HepG2 (cell line): ENCODE results near the gene PDE1C. TPM values are rescaled to one million over a fixed set of nuclear protein-coding genes. Genes with fewer than 3 reads are reported as not detected.

Source experiments
- ATAC-seq: fragments of 200-7000 bp; cut with Tn5 transposase; 3 replicates; pipeline ENCODE4 v1.9.1; 2020; ENCODE audit warnings: mild to moderate bottlenecking, moderate library complexity
- BruUV-seq: library from RNA; stranded (reverse); fragments of 400-500 nt; replicated peaks from 2 replicates; lab custom pipeline; 2021; lab: Mats Ljungman, UMichigan
- CTCF ChIA-PET: fragments of 300-600 bp; formaldehyde crosslinking; extraction: SDS; loops from one replicate; lab custom pipeline; 2021; ENCODE audit warnings: low total read pairs, inconsistent platforms, low intra/inter-chr PET ratio; lab: Yijun Ruan, JAX
- POLR2A ChIA-PET: fragments of 350-600 bp; sonication (Branson Sonifier 250); formaldehyde crosslinking; loops from one replicate; lab custom pipeline; 2020; ENCODE audit warnings: antibody characterized with exemption, inconsistent platforms; lab: Yijun Ruan, JAX
- DNase-seq: peaks from one replicate; pipeline ENCODE4 v3.0.0-alpha.2; 2015; ENCODE audit warnings: low spot score
- FAIRE-seq: peaks from 3 replicates; lab custom pipeline; 2011; peaks lifted over from hg19 to GRCh38; lab: Jason Lieb, UNC
- H2AFZ ChIP-seq: one replicate; pipeline ENCODE4 v1.6.1; 2011; ENCODE audit warnings: low read length, inconsistent platforms
- H3K27ac ChIP-seq: fragments of 300-600 bp; 3 replicates; pipeline ENCODE4 v1.8.0; 2011; ENCODE audit warnings: mixed run types, mild to moderate bottlenecking, mixed read lengths, low read length, inconsistent platforms; ENCODE audit not compliant: insufficient read depth; ENCODE audit errors: extremely low read length
- H3K27me3 ChIP-seq, 2 experiments: fragments of 200-600 bp in 1 of 2; 2 replicates in 1 of 2; 3 replicates in 1 of 2; pipeline versions ENCODE4 v1.6.0 to v1.8.0; 2011; ENCODE audit warnings: low read length in 2 of 2, mild to moderate bottlenecking in 2 of 2, moderate library complexity in 2 of 2, inconsistent platforms in 1 of 2; ENCODE audit not compliant: insufficient read depth in 2 of 2, control insufficient read depth in 1 of 2
- H3K36me3 ChIP-seq, 2 experiments: fragments of 200-600 bp in 1 of 2; replicated peaks in 1 of 2; 2 replicates in 1 of 2; 3 replicates in 1 of 2; pipeline versions ENCODE4 v1.5.1 to v1.8.0; 2011; ENCODE audit warnings: low read length in 2 of 2, inconsistent platforms in 1 of 2; ENCODE audit not compliant: insufficient read depth in 2 of 2, control insufficient read depth in 1 of 2
- H3K4me1 ChIP-seq: 2 replicates; pipeline ENCODE4 v1.5.1; 2012; ENCODE audit warnings: low read length, inconsistent platforms; ENCODE audit not compliant: insufficient read depth
- H3K4me2 ChIP-seq: 2 replicates; pipeline ENCODE4 v1.6.0; 2011; ENCODE audit warnings: low read depth, low read length, inconsistent platforms
- H3K4me3 ChIP-seq, 3 experiments: fragments of 200-600 bp in 1 of 3; sonication (generic), shearing (Covaris generic) in 1 of 3; replicated peaks in 1 of 3; 2 replicates each; pipeline ENCODE4 v1.5.1; 2011 to 2016; ENCODE audit warnings: low read length in 3 of 3, inconsistent platforms in 2 of 3, low read depth in 2 of 3, mild to moderate bottlenecking in 2 of 3, control low read depth in 1 of 3, mixed read lengths in 1 of 3; ENCODE audit not compliant: insufficient read depth in 1 of 3
- H3K79me2 ChIP-seq: one replicate; pipeline ENCODE4 v1.6.1; 2011; ENCODE audit warnings: low read length, inconsistent platforms; ENCODE audit not compliant: insufficient read depth
- H3K9ac ChIP-seq: 2 replicates; pipeline ENCODE4 v1.6.0; 2011; ENCODE audit warnings: mild to moderate bottlenecking, low read depth, low read length, inconsistent platforms; ENCODE audit not compliant: insufficient read depth
- H3K9me3 ChIP-seq: 2 replicates; pipeline ENCODE4 v1.5.1; 2012; ENCODE audit warnings: mild to moderate bottlenecking, low read length
- H4K20me1 ChIP-seq: 2 replicates; pipeline ENCODE4 v1.6.0; 2011; ENCODE audit warnings: inconsistent platforms, mild to moderate bottlenecking, low read length, moderate library complexity; ENCODE audit not compliant: insufficient read depth
- HMG20B ChIP-seq: conservative IDR thresholded peaks from 2 replicates; pipeline ENCODE4 v1.6.1; 2016; ENCODE audit warnings: missing genetic modification reagents, missing compliant biosample characterization
- KDM3A ChIP-seq: IDR thresholded peaks from 2 replicates; pipeline ENCODE4 v1.6.1; 2018; ENCODE audit warnings: low read depth, missing compliant biosample characterization
- NPAS2 ChIP-seq: sonication (generic); formaldehyde crosslinking; IDR thresholded peaks from 2 replicates; pipeline ENCODE4 v1.8.0; 2022; ENCODE audit warnings: mild to moderate bottlenecking, missing genetic modification reagents, borderline replicate concordance
- NR2F2 ChIP-seq: IDR thresholded peaks from 2 replicates; pipeline ENCODE4 v1.6.1; 2012; ENCODE audit warnings: low read depth, inconsistent platforms, borderline replicate concordance
- SP5 ChIP-seq: IDR thresholded peaks from 2 replicates; pipeline ENCODE4 v1.6.1; 2016; ENCODE audit warnings: low read depth, borderline replicate concordance
- TBP ChIP-seq: sonication (generic); formaldehyde crosslinking; IDR thresholded peaks from 2 replicates; pipeline ENCODE4 v1.5.0; 2020; ENCODE audit warnings: missing genetic modification reagents
- TRIM24 ChIP-seq: sonication (generic); formaldehyde crosslinking; IDR thresholded peaks from 2 replicates; pipeline ENCODE4 v1.8.0; 2022; ENCODE audit warnings: mild to moderate bottlenecking, missing genetic modification reagents
- ZNF30 ChIP-seq: sonication (generic); formaldehyde crosslinking; IDR thresholded peaks from 2 replicates; pipeline ENCODE4 v1.5.0; 2020; ENCODE audit warnings: mild to moderate bottlenecking, missing genetic modification reagents
- ZNF558 ChIP-seq: sonication (generic); formaldehyde crosslinking; IDR thresholded peaks from 2 replicates; pipeline ENCODE4 v1.9.0; 2022; ENCODE audit warnings: mild to moderate bottlenecking, missing genetic modification reagents, borderline replicate concordance
- ZNF567 ChIP-seq: sonication (generic); formaldehyde crosslinking; IDR thresholded peaks from 2 replicates; pipeline ENCODE4 v1.8.1; 2023; ENCODE audit warnings: mild to moderate bottlenecking, missing genetic modification reagents, borderline replicate concordance
- ZNF619 ChIP-seq: sonication (generic); formaldehyde crosslinking; IDR thresholded peaks from 2 replicates; pipeline ENCODE4 v1.4.0; 2020; ENCODE audit warnings: mild to moderate bottlenecking, missing genetic modification reagents
- WGBS: methylation state at CpG from one replicate; pipeline ENCODE4 v1.1.6; 2017; ENCODE audit warnings: low lambda C conversion rate; 5-methylcytosine and 5-hydroxymethylcytosine counted together
- in situ Hi-C: cut with HindIII; loops from 2 replicates; pipeline ENCODE4 v1.10.0; 2017; ENCODE audit warnings: low pct_unique_long_range_greater_than_20kb; ENCODE audit not compliant: extremely low pct_ligation_motif_present
- intact Hi-C: fragments of 100-400 bp; cut with micrococcal nuclease; formaldehyde crosslinking; loops from one replicate; pipeline ENCODE4 v1.10.0; 2022; ENCODE audit not compliant: unreplicated experiment
- polyA plus RNA-seq, 8 experiments: library from polyadenylated mRNA; depleted of rRNA in 3 of 8; stranded (reverse) in 7 of 8; unstranded in 1 of 8; fragments of >200 nt; fragmentation: Illumina TruSeq in 4 of 8; extraction: Trizol in 4 of 8; gene quantifications; 2 replicates each; pipeline versions ENCODE4 v1.2.1 to v1.2.3, GENCODE V29; 2011 to 2016; ENCODE audit warnings: low read depth in 4 of 8, missing spikeins in 1 of 8, mixed read lengths in 1 of 8; ENCODE audit not compliant: insufficient read depth in 1 of 8
- total RNA-seq, 5 experiments: library from RNA; depleted of rRNA; stranded (reverse); fragments of >200 nt; fragmentation: Illumina TruSeq; extraction: Trizol; gene quantifications; 2 replicates each; pipeline ENCODE4 v1.2.3, GENCODE V29; 2016; ENCODE audit warnings: low read depth in 1 of 5
- TF ChIP-seq, protein P1 (sequence below): sonication (generic); formaldehyde crosslinking; IDR thresholded peaks from 2 replicates; pipeline ENCODE4 v1.9.0; 2022; ENCODE audit warnings: low read depth, missing genetic modification reagents
- TF ChIP-seq, protein P2 (sequence below), 2 experiments: sonication (generic) in 1 of 2; formaldehyde crosslinking in 1 of 2; IDR thresholded peaks; 2 replicates each; pipeline versions ENCODE4 v1.5.1 to v1.6.1; 2011 to 2020; ENCODE audit warnings: borderline replicate concordance in 1 of 2, low read depth in 1 of 2, low read length in 1 of 2, mild to moderate bottlenecking in 1 of 2, missing genetic modification reagents in 1 of 2, moderate library complexity in 1 of 2
- TF ChIP-seq, protein P3 (sequence below): sonication (generic); formaldehyde crosslinking; IDR thresholded peaks from 2 replicates; pipeline ENCODE4 v1.5.0; 2020; ENCODE audit warnings: missing genetic modification reagents

PDE1C gene
- total and polyA plus RNA-seq, 2 of the 13 experiments (the other 11 are each of a cell fraction or from before 2014, with no cell fraction given), result not detected

DNA sequence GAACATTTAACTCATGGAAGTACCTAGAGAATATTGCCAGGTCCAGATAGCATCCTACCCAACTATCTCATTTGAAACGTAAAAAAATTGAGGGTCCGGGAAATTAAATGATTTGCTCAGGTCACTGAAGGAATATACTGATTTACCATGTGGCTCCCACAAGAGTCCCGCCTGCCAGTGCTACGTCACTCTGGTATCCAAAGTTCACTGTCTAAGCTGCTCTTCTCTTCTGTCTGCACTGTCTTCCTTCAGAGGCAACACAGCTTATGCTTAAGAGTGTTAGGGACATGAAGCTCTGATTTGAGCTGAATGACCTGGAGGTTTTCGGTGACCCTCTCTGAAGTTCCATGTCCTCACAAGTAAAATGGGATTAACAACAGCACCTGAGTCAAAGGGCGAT, 114.6 kb downstream of the PDE1C start:
- FAIRE-seq (no peak), DNase-seq (no peak), ATAC-seq (no peak)
- no TSS peak for BruUV-seq
- Histone ChIP-seq H2AFZ (no peak overlapping the region), H3K79me2 (no peaks in the 10 kb centered on the region), H3K9ac (no peak overlapping the region), H4K20me1 (no peaks in the 10 kb centered on the region), H3K9me3 (no peaks in the 10 kb centered on the region), H3K4me2 (no peak overlapping the region), H3K4me3 (no peak overlapping the region), H3K36me3 (no peaks in the 10 kb centered on the region), H3K27ac (no peak overlapping the region), H3K27me3 (no peaks in the 10 kb centered on the region), H3K4me1 (no peaks in the 10 kb centered on the region)
- 24% methylated on average over 6 of the region's 6 CpGs for WGBS
- POLR2A ChIA-PET, result no interaction called here
- in situ Hi-C loops, result no loop called here
- TF ChIP-seq ZNF558 (CRISPR knock-in tag), result no peak
- CTCF ChIA-PET, result no interaction called here
- intact Hi-C loops, result no loop called here

DNA sequence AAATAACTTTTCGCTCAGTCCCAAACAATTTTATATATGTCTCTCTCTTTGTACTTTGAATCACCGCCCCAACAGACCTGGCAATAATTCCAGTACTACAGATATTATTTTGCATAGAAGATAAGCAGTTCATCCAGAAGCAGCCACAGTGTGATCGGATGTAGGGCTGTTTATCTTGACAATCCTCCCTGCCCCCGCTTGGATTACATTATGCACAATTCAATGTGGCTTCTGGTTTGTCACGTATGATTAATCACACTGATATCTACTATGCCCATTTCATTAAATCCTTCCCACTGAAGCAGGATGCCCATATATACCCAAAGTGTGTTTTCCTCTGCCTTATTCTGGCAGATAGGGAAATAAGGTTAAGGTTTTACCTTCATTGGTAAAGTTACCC, 115.2 kb downstream of the PDE1C start:
- ChIA-PET POLR2A (no interaction called here), CTCF (no interaction called here)
- no peak overlapping the region for H3K4me3 ChIP-seq
- no peaks in the 10 kb centered on the region for H3K4me1 ChIP-seq
- intact Hi-C loops (no loop called here), in situ Hi-C loops (no loop called here)
- H3K9ac ChIP-seq, result no peak overlapping the region
- no TSS peak for BruUV-seq
- ATAC-seq (no peak), FAIRE-seq (no peak), DNase-seq (no peak)
- no peak overlapping the region for H2AFZ ChIP-seq
- 60% methylated on average over 5 of the region's 5 CpGs for WGBS
- no peak overlapping the region for H3K27ac ChIP-seq
- H3K36me3 ChIP-seq, result no peaks in the 10 kb centered on the region
- no peaks in the 10 kb centered on the region for H4K20me1 ChIP-seq
- H3K9me3 ChIP-seq, result no peaks in the 10 kb centered on the region
- no peak overlapping the region for H3K4me2 ChIP-seq
- no peak for TF ChIP-seq ZNF619 (CRISPR knock-in tag)
- TF ChIP-seq KDM3A (CRISPR knock-in tag), result no peak
- no peak for TF ChIP-seq NR2F2
- TF ChIP-seq, protein P1, sequence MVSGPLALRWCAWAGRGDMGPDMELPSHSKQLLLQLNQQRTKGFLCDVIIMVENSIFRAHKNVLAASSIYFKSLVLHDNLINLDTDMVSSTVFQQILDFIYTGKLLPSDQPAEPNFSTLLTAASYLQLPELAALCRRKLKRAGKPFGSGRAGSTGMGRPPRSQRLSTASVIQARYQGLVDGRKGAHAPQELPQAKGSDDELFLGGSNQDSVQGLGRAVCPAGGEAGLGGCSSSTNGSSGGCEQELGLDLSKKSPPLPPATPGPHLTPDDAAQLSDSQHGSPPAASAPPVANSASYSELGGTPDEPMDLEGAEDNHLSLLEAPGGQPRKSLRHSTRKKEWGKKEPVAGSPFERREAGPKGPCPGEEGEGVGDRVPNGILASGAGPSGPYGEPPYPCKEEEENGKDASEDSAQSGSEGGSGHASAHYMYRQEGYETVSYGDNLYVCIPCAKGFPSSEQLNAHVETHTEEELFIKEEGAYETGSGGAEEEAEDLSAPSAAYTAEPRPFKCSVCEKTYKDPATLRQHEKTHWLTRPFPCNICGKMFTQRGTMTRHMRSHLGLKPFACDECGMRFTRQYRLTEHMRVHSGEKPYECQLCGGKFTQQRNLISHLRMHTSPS (CRISPR knock-in tag), result no peak
- TF ChIP-seq SP5 (CRISPR knock-in tag), result no peak
- TF ChIP-seq ZNF567 (CRISPR knock-in tag), result no peak
- TF ChIP-seq TBP (CRISPR knock-in tag), result no peak
- TF ChIP-seq HMG20B (CRISPR knock-in tag), result no peak
- TF ChIP-seq, protein P2, sequence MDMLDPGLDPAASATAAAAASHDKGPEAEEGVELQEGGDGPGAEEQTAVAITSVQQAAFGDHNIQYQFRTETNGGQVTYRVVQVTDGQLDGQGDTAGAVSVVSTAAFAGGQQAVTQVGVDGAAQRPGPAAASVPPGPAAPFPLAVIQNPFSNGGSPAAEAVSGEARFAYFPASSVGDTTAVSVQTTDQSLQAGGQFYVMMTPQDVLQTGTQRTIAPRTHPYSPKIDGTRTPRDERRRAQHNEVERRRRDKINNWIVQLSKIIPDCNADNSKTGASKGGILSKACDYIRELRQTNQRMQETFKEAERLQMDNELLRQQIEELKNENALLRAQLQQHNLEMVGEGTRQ (IDR thresholded peaks at IDR 0.05; ENCODE audit: low read depth, low read length), result no peak
- TF ChIP-seq, protein P2 (CRISPR knock-in tag; IDR thresholded peaks at IDR 0.05; ENCODE audit: borderline replicate concordance), result no peak
- no peak for TF ChIP-seq ZNF30 (CRISPR knock-in tag)
- TF ChIP-seq NPAS2 (CRISPR knock-in tag), result no peak
- TF ChIP-seq, protein P3, sequence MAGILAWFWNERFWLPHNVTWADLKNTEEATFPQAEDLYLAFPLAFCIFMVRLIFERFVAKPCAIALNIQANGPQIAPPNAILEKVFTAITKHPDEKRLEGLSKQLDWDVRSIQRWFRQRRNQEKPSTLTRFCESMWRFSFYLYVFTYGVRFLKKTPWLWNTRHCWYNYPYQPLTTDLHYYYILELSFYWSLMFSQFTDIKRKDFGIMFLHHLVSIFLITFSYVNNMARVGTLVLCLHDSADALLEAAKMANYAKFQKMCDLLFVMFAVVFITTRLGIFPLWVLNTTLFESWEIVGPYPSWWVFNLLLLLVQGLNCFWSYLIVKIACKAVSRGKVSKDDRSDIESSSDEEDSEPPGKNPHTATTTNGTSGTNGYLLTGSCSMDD, result no peak
- no peak for TF ChIP-seq TRIM24
- H3K79me2 ChIP-seq, result no peaks in the 10 kb centered on the region
- H3K27me3 ChIP-seq, result no peaks in the 10 kb centered on the region
